ENCODE results near the gene MAIP1. TPM values are rescaled to one million over a fixed set of nuclear protein-coding genes. Genes with fewer than 3 reads are reported as not detected.

The MAIP1 gene
- polyA plus RNA-seq, 2 of the 4 experiments (the other 2 are of a cell fraction): 36.9 to 50.9 TPM

DNA sequence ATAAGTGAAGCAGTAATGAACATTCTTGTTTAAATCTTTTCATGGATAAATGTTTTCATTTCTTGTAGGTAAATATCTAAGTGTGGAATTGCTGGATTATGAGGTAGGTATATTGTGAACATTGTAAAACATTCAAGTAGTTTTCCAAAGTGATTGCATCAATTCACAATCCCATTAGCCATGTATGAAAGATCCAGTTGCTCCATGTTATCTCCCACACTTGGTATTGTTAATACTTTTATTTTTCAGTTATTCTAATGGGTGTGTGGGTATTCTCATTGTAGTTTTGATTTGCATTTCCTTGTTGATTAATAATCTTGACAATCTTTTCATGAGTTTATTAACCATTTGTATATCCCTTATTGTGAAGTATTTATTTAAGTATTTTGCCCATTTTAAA is 50.3 kb downstream of the MAIP1 start:
- ChIA-PET POLR2A (no interaction called here), CTCF (no interaction called here)
- Histone ChIP-seq H3K4me1 (no peaks in the 10 kb centered on the region), H3K27ac (no peak overlapping the region), H3K9me3 (no peaks in the 10 kb centered on the region), H3K4me3 (no peak overlapping the region), H3K4me2 (no peak overlapping the region)
- ATAC-seq: no peak
- no peak for DNase-seq (ENCODE audit: low read depth in 1 of 2, low spot score in 1 of 2)
- TF ChIP-seq ZFP36 (IDR thresholded peaks at IDR 0.05; ENCODE audit: borderline replicate concordance, partially characterized antibody) (no peak), BHLHE40 (IDR thresholded peaks at IDR 0.05; ENCODE audit: low read depth, low read length) (no peak), TP53 (CRISPR knock-in tag; IDR thresholded peaks at IDR 0.05) (no peak), RARB (CRISPR knock-in tag; IDR thresholded peaks at IDR 0.05) (no peak), CHD2 (IDR thresholded peaks at IDR 0.05; ENCODE audit: low read length, partially characterized antibody) (no peak), NPAS2 (CRISPR knock-in tag; IDR thresholded peaks at IDR 0.05; ENCODE audit: borderline replicate concordance) (no peak), RFX5 (IDR thresholded peaks at IDR 0.05) (no peak), RAD21 (conservative IDR thresholded peaks at IDR 0.05 in 1 of 2, IDR thresholded peaks at IDR 0.05 in 1 of 2) (no peak)
- TF ChIP-seq, protein P1, sequence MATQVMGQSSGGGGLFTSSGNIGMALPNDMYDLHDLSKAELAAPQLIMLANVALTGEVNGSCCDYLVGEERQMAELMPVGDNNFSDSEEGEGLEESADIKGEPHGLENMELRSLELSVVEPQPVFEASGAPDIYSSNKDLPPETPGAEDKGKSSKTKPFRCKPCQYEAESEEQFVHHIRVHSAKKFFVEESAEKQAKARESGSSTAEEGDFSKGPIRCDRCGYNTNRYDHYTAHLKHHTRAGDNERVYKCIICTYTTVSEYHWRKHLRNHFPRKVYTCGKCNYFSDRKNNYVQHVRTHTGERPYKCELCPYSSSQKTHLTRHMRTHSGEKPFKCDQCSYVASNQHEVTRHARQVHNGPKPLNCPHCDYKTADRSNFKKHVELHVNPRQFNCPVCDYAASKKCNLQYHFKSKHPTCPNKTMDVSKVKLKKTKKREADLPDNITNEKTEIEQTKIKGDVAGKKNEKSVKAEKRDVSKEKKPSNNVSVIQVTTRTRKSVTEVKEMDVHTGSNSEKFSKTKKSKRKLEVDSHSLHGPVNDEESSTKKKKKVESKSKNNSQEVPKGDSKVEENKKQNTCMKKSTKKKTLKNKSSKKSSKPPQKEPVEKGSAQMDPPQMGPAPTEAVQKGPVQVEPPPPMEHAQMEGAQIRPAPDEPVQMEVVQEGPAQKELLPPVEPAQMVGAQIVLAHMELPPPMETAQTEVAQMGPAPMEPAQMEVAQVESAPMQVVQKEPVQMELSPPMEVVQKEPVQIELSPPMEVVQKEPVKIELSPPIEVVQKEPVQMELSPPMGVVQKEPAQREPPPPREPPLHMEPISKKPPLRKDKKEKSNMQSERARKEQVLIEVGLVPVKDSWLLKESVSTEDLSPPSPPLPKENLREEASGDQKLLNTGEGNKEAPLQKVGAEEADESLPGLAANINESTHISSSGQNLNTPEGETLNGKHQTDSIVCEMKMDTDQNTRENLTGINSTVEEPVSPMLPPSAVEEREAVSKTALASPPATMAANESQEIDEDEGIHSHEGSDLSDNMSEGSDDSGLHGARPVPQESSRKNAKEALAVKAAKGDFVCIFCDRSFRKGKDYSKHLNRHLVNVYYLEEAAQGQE (IDR thresholded peaks at IDR 0.05): no peak
- TF ChIP-seq, protein P2, sequence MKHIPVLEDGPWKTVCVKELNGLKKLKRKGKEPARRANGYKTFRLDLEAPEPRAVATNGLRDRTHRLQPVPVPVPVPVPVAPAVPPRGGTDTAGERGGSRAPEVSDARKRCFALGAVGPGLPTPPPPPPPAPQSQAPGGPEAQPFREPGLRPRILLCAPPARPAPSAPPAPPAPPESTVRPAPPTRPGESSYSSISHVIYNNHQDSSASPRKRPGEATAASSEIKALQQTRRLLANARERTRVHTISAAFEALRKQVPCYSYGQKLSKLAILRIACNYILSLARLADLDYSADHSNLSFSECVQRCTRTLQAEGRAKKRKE (CRISPR knock-in tag; IDR thresholded peaks at IDR 0.05; ENCODE audit: low read depth): no peak
- TF ChIP-seq, protein P3, sequence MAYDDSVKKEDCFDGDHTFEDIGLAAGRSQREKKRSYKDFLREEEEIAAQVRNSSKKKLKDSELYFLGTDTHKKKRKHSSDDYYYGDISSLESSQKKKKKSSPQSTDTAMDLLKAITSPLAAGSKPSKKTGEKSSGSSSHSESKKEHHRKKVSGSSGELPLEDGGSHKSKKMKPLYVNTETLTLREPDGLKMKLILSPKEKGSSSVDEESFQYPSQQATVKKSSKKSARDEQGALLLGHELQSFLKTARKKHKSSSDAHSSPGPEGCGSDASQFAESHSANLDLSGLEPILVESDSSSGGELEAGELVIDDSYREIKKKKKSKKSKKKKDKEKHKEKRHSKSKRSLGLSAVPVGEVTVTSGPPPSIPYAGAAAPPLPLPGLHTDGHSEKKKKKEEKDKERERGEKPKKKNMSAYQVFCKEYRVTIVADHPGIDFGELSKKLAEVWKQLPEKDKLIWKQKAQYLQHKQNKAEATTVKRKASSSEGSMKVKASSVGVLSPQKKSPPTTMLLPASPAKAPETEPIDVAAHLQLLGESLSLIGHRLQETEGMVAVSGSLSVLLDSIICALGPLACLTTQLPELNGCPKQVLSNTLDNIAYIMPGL (CRISPR knock-in tag; IDR thresholded peaks at IDR 0.05; ENCODE audit: borderline replicate concordance): no peak
- TF ChIP-seq, protein P4, sequence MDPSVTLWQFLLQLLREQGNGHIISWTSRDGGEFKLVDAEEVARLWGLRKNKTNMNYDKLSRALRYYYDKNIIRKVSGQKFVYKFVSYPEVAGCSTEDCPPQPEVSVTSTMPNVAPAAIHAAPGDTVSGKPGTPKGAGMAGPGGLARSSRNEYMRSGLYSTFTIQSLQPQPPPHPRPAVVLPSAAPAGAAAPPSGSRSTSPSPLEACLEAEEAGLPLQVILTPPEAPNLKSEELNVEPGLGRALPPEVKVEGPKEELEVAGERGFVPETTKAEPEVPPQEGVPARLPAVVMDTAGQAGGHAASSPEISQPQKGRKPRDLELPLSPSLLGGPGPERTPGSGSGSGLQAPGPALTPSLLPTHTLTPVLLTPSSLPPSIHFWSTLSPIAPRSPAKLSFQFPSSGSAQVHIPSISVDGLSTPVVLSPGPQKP (IDR thresholded peaks at IDR 0.05; ENCODE audit: low read depth, low read length): no peak
- FAIRE-seq: no peak

DNA sequence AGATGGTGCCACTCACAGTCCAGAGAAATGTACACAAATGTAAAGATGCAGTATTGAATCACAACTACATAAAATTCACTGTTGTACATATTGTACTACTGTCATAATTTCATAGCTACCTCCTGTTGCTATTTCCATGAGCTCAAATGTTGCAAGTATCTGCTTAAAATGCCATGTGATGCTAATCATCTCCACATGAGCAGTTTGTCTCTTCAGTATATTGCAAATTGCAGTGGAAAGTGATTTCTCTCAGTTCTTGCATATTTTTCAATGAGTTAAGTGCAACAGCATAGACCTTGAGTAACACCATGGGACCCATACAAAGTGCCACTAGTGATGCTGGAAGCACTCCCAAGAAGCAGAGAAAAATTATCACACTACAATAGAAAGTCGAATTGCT is 51.9 kb downstream of the MAIP1 start:
- H3K27ac ChIP-seq: no peak overlapping the region
- no peak overlapping the region for H3K4me3 ChIP-seq
- WGBS (ENCODE audit: missing lambda C conversion rate): 0% methylated on average over 1 of the region's 1 CpG
- H3K4me2 ChIP-seq: no peak overlapping the region
- no peaks in the 10 kb centered on the region for H3K9me3 ChIP-seq
- ChIA-PET CTCF (interaction anchor here (1.1 kb wide), 1 partner anchor 697 kb away, joined by 3 read pairs; no protein-coding TSS in a partner anchor), POLR2A (no interaction called here)
- ATAC-seq (no peak), DNase-seq (ENCODE audit: low read depth in 1 of 2, low spot score in 1 of 2) (no peak), FAIRE-seq (no peak)
- H3K4me1 ChIP-seq: no peaks in the 10 kb centered on the region
- TF ChIP-seq RNF2 (IDR thresholded peaks at IDR 0.05; ENCODE audit: borderline replicate concordance, low read depth) (no peak), ESRRA (IDR thresholded peaks at IDR 0.05; ENCODE audit: borderline replicate concordance, low read length) (no peak), FOSB (CRISPR knock-in tag; IDR thresholded peaks at IDR 0.05) (no peak)
- TF ChIP-seq, protein P3 (CRISPR knock-in tag; IDR thresholded peaks at IDR 0.05; ENCODE audit: borderline replicate concordance): no peak

Data from A549 (cell line).